DND-41 (cell line): Measurements from ENCODE around the gene ADM2.

Source experiments
- ATAC-seq: fragments of 200-7000 bp; cut with Tn5 transposase; 3 replicates; pipeline ENCODE4 v1.9.1; 2021; ENCODE audit warnings: low read depth; ENCODE audit not compliant: insufficient read depth
- DNase-seq: peaks from one replicate; pipeline ENCODE4 v3.0.0-alpha.2; 2020
- H2AFZ ChIP-seq: 2 replicates; pipeline ENCODE4 v1.6.0; 2012; ENCODE audit warnings: low read depth, low read length
- H3K27ac ChIP-seq: 2 replicates; pipeline ENCODE4 v1.5.1; 2012; ENCODE audit warnings: low read length, inconsistent platforms
- H3K27me3 ChIP-seq: fragments of 200-600 bp; sonication (generic); 2 replicates; pipeline ENCODE4 v1.6.0; 2012; ENCODE audit warnings: low read length, mild to moderate bottlenecking, inconsistent platforms; ENCODE audit not compliant: insufficient read depth, poor library complexity
- H3K36me3 ChIP-seq: 2 replicates; pipeline ENCODE4 v1.5.1; 2012; ENCODE audit warnings: low read length, inconsistent platforms; ENCODE audit not compliant: insufficient read depth
- H3K4me1 ChIP-seq: 2 replicates; pipeline ENCODE4 v1.5.1; 2012; ENCODE audit warnings: mild to moderate bottlenecking, low read length; ENCODE audit not compliant: insufficient read depth
- H3K4me2 ChIP-seq: 2 replicates; pipeline ENCODE4 v1.6.0; 2012; ENCODE audit warnings: mild to moderate bottlenecking, moderate library complexity, low read length, inconsistent platforms; ENCODE audit not compliant: insufficient read depth
- H3K4me3 ChIP-seq, 2 experiments: fragments of 200-600 bp in 1 of 2; shearing (Covaris generic) in 1 of 2; 2 replicates each; pipeline ENCODE4 v1.5.1; 2012 to 2016; ENCODE audit warnings: inconsistent platforms in 2 of 2, low read length in 2 of 2, mild to moderate bottlenecking in 2 of 2, low read depth in 1 of 2, moderate library complexity in 1 of 2
- H3K79me2 ChIP-seq: 2 replicates; pipeline ENCODE4 v1.6.0; 2012; ENCODE audit warnings: low read length, inconsistent platforms; ENCODE audit not compliant: insufficient read depth
- H3K9ac ChIP-seq: 2 replicates; pipeline ENCODE4 v1.6.0; 2012; ENCODE audit warnings: low read depth, mild to moderate bottlenecking, inconsistent platforms, low read length, moderate library complexity
- H3K9me3 ChIP-seq: 2 replicates; pipeline ENCODE4 v1.5.1; 2012; ENCODE audit warnings: low read length, moderate library complexity, mild to moderate bottlenecking, inconsistent platforms; ENCODE audit not compliant: insufficient read depth, severe bottlenecking
- H4K20me1 ChIP-seq: 2 replicates; pipeline ENCODE4 v1.6.0; 2012; ENCODE audit warnings: low read length; ENCODE audit not compliant: insufficient read depth
- EZH2 ChIP-seq: IDR thresholded peaks from 3 replicates; pipeline ENCODE4 v1.6.1; 2012; ENCODE audit warnings: borderline replicate concordance, low read depth, mild to moderate bottlenecking, moderate library complexity, low read length, inconsistent platforms; ENCODE audit not compliant: severe bottlenecking
- TF ChIP-seq, protein P1 (sequence below): IDR thresholded peaks from 2 replicates; pipeline ENCODE4 v1.5.1; 2012; ENCODE audit warnings: borderline replicate concordance, low read length, moderate library complexity, mild to moderate bottlenecking; ENCODE audit not compliant: poor library complexity, severe bottlenecking; ENCODE audit errors: extremely low read depth

Gene ADM2

DNA sequence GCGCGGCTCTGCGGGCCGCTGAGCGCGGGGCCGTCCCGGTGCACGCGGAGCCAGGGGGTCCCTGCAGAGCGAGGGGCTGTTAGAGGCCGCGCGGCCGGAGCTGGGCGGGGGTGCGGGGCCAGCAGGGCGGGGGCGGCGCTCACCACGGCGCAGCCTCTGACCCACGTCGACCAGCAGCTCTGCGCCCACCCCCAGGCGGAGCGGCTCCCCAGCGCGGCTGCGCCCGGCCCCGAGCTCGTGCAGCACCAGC is 44.4 kb downstream of the ADM2 start:
- no peaks in the 10 kb centered on the region for H3K27me3 ChIP-seq
- H2AFZ ChIP-seq: peak overlapping the region; percentile 92
- no peak for ATAC-seq
- peaks cover 34% of the 10 kb centered on the region for H4K20me1 ChIP-seq
- H3K27ac ChIP-seq: peak overlapping the region; percentile 92
- peaks cover 40% of the 10 kb centered on the region for H3K4me1 ChIP-seq
- no peak for DNase-seq
- peaks cover 38% of the 10 kb centered on the region for H3K36me3 ChIP-seq
- peak overlapping the region; percentile 98 for H3K4me2 ChIP-seq
- peaks cover 50% of the 10 kb centered on the region for H3K79me2 ChIP-seq
- peak overlapping the region; percentile 80 to 89; a peak in 3 of 4 replicates for H3K4me3 ChIP-seq
- H3K9me3 ChIP-seq: no peaks in the 10 kb centered on the region
- TF ChIP-seq, protein P1, sequence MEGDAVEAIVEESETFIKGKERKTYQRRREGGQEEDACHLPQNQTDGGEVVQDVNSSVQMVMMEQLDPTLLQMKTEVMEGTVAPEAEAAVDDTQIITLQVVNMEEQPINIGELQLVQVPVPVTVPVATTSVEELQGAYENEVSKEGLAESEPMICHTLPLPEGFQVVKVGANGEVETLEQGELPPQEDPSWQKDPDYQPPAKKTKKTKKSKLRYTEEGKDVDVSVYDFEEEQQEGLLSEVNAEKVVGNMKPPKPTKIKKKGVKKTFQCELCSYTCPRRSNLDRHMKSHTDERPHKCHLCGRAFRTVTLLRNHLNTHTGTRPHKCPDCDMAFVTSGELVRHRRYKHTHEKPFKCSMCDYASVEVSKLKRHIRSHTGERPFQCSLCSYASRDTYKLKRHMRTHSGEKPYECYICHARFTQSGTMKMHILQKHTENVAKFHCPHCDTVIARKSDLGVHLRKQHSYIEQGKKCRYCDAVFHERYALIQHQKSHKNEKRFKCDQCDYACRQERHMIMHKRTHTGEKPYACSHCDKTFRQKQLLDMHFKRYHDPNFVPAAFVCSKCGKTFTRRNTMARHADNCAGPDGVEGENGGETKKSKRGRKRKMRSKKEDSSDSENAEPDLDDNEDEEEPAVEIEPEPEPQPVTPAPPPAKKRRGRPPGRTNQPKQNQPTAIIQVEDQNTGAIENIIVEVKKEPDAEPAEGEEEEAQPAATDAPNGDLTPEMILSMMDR: no peak
- no peak for TF ChIP-seq EZH2
- peak overlapping the region; percentile 74 for H3K9ac ChIP-seq

DNA sequence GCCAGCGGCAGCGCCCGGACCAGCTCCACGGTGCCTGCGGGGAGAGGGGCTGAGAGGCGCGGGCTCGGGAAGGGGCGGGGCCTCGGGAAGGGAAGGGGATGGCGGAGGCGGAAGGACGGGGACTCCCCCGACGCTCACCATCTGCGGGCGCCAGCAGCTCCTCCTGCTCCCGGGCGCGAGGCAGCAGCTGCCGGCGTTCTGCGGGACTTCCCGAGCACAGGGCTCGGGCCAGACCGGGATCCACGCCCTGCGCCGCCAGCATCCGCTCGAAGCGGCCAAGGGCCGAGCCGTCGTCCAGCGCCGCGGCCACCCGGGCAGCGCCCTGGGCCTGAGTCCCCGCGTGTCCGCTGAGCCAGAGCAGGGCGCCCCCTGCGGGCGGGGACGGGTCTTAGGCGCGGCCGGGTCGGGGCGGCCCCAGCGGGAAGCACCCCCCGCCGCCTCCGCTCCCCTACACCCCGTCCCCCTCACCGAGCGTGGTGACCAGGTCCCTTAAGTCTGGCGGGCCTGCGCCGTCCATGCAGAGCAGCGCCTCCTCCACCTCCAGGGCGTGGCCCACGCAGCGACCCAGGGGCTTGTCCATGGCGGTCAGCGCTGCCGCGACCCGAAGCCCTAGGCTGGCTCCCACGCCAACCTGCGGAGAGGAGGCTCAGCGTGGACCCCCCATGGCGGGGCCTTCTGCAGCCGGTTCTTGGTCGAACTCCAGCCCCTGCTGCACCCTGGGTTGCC is 44.9 kb downstream of the ADM2 start:
- Histone ChIP-seq H2AFZ (peak overlapping the region; percentile 92), H3K27me3 (no peaks in the 10 kb centered on the region), H3K4me3 (peak overlapping the region; percentile 80 to 89), H3K27ac (peak overlapping the region; percentile 92), H3K79me2 (peaks cover 46% of the 10 kb centered on the region), H3K9ac (peak overlapping the region; percentile 74), H3K9me3 (no peaks in the 10 kb centered on the region), H3K4me1 (peaks cover 40% of the 10 kb centered on the region), H3K36me3 (peaks cover 33% of the 10 kb centered on the region), H3K4me2 (peak overlapping the region; percentile 98), H4K20me1 (peaks cover 34% of the 10 kb centered on the region)
- ATAC-seq (peak; percentile 71), DNase-seq (peak; percentile 92)
- no peak for TF ChIP-seq EZH2
- TF ChIP-seq, protein P1: peak; percentile 74

DNA sequence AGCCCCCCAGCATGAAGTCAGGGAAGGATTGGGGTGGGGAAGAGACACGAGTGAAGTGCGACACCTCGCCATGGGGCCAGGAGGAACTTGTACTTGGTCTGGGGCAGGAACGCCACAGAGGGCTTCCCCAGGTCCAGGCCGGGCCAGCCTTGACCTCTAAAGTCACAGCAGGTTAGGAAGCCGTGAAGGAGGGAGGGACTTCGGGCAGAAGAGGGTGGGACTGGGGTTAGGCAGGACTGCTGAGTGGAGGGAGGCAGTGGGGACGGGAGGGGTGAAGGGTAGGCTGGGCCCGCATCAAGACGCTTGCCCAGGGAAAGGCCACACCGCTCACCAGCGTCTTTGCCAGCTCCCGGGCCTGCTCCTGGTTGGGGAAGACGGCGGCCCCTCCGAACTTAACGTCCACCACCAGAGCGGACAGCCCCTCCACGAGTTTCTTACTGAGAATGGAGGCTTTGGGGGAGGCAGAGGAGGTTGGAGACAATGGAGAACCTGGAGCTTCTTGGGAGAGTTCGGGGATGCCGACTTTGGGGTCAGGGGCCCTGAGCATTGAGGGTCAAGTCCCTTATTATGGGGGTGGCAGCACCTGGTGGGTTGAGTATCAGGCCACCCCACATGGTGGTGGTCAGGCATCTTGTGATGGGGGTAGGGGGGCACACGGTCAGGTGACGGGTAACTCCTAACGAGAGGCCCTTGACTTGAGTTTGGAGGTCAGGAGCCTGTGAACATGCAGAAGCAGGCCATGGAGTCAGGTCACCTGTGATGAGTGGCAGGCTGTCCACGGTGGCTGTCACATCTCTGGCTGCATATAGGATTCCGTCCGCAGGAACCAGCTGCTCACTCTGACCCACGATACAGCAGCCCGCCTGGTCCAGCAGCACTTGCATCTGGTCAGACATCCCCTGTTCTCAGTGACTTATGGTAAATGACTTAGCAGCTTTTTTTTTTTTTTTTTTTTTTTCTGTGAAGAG is 45.8 kb downstream of the ADM2 start:
- no peaks in the 10 kb centered on the region for H3K9me3 ChIP-seq
- peak overlapping the region; percentile 74 for H3K9ac ChIP-seq
- H2AFZ ChIP-seq: peak overlapping the region; percentile 92
- H3K4me1 ChIP-seq: peaks cover 40% of the 10 kb centered on the region
- peak overlapping the region; percentile 98 for H3K4me2 ChIP-seq
- peak overlapping the region; percentile 80 to 89; a peak in 3 of 4 replicates for H3K4me3 ChIP-seq
- H3K27me3 ChIP-seq: no peaks in the 10 kb centered on the region
- H3K27ac ChIP-seq: peak overlapping the region; percentile 92
- peaks cover 25% of the 10 kb centered on the region for H3K36me3 ChIP-seq
- H4K20me1 ChIP-seq: peaks cover 29% of the 10 kb centered on the region
- H3K79me2 ChIP-seq: peaks cover 44% of the 10 kb centered on the region
- TF ChIP-seq, protein P1: no peak
- no peak for TF ChIP-seq EZH2
- ATAC-seq (no peak), DNase-seq (peak; percentile 50)
